Tibial artery (tissue), 4 donors: ENCODE data around the gene TRIM4.

Experiments
- DNase-seq, 2 donors: peaks; one replicate each; pipeline ENCODE4 v3.0.0-alpha.2; 2019
- H3K27ac ChIP-seq, 2 donors: fragments of 200-600 bp; sonication (generic) in 1 of 2; 1 replicate in 1 of 2; 2 replicates in 1 of 2; pipeline ENCODE4 v1.5.1; 2018 to 2019; ENCODE audit warnings: mild to moderate bottlenecking in 1 of 2
- H3K27me3 ChIP-seq, 2 donors: fragments of 200-600 bp; sonication (generic) in 1 of 2; one replicate each; pipeline versions ENCODE4 v1.5.1 to v1.6.0; 2016 to 2019
- H3K36me3 ChIP-seq, 3 donors: fragments of 200-600 bp; sonication (generic) in 2 of 3; one replicate each; pipeline ENCODE4 v1.5.1; 2016 to 2019; ENCODE audit warnings: mild to moderate bottlenecking in 2 of 3
- H3K4me1 ChIP-seq, 4 donors: fragments of 200-600 bp; sonication (generic) in 2 of 4; 1 replicate in 3 of 4; 2 replicates in 1 of 4; pipeline ENCODE4 v1.5.1; 2016 to 2019
- H3K4me3 ChIP-seq, 2 donors: fragments of 200-600 bp; sonication (generic) in 1 of 2; 1 replicate in 1 of 2; 2 replicates in 1 of 2; pipeline ENCODE4 v1.5.1; 2018 to 2019; ENCODE audit warnings: mild to moderate bottlenecking in 2 of 2
- H3K9me3 ChIP-seq, 3 donors: fragments of 200-600 bp; sonication (generic) in 1 of 3; one replicate each; pipeline ENCODE4 v1.5.1; 2016 to 2019
- CTCF ChIP-seq, 2 experiments: fragments of 200-600 bp in 1 of 2; fragments of 450-650 bp in 1 of 2; IDR thresholded peaks; one replicate each; pipeline ENCODE4 v1.5.1; 2017 to 2019; ENCODE audit warnings: antibody characterized with exemption in 2 of 2, mild to moderate bottlenecking in 1 of 2, moderate library complexity in 1 of 2
- intact Hi-C: fragments of 100-400 bp; cut with DNase I; formaldehyde crosslinking; loops from one replicate; pipeline ENCODE4 v1.15.0; 2023; ENCODE audit warnings: low total_unique reads

TRIM4 gene

GRCh38 chr7:99843808-99844207 is 75.5 kb downstream of the TRIM4 start:
- H3K4me3 ChIP-seq, result no peak overlapping the region
- DNase-seq, result no peak
- H3K27me3 ChIP-seq, result no peaks in the 10 kb centered on the region
- no peak for TF ChIP-seq CTCF (IDR thresholded peaks at IDR 0.05)
- no peaks in the 10 kb centered on the region for H3K36me3 ChIP-seq
- no peaks in the 10 kb centered on the region for H3K4me1 ChIP-seq
- no peaks in the 10 kb centered on the region for H3K9me3 ChIP-seq
- intact Hi-C loops, result no loop called here
- no peak overlapping the region for H3K27ac ChIP-seq

GRCh38 chr7:99842926-99843325 is 76.4 kb downstream of the TRIM4 start:
- TF ChIP-seq CTCF (IDR thresholded peaks at IDR 0.05), result no peak
- Histone ChIP-seq H3K4me1 (no peaks in the 10 kb centered on the region), H3K4me3 (no peak overlapping the region), H3K27me3 (no peaks in the 10 kb centered on the region), H3K9me3 (no peaks in the 10 kb centered on the region), H3K27ac (no peak overlapping the region), H3K36me3 (no peaks in the 10 kb centered on the region)
- intact Hi-C loops, result no loop called here
- DNase-seq, result no peak
